Measurements from ENCODE around the gene MAP1LC3B.

GRCh38 chr16:87358696-87359095, 33.4 kb upstream of the MAP1LC3B start:
- no peak for TF ChIP-seq CTCF (IDR thresholded peaks at IDR 0.05)
- no peak for TF ChIP-seq POLR2A (IDR thresholded peaks at IDR 0.05)

All from Peyer's patch (tissue), 4 donors.